ENCODE results near the gene CDC25C. TPM values are rescaled to one million over a fixed set of nuclear protein-coding genes. Genes with fewer than 3 reads are reported as not detected.

CDC25C gene
- total RNA-seq, 1 donor = 8.9 TPM

GRCh38 chr5:138354387-138354786 is 22.8 kb upstream of the CDC25C start:
- no peak for TF ChIP-seq CTCF (IDR thresholded peaks at IDR 0.05; ENCODE audit: insufficient read depth, low read length)
- peak overlapping the region; percentile 79 for H3K4me3 ChIP-seq (ENCODE audit: low read depth, low read length)
- no peak for DNase-seq (ENCODE audit: low read depth)

GRCh38 chr5:138353560-138354080 is 22.0 kb upstream of the CDC25C start:
- peak overlapping the region; percentile 79 for H3K4me3 ChIP-seq (ENCODE audit: low read depth, low read length)
- peak; percentile 58 for DNase-seq (ENCODE audit: low read depth)
- no peak for TF ChIP-seq CTCF (IDR thresholded peaks at IDR 0.05; ENCODE audit: insufficient read depth, low read length)

GRCh38 chr5:138352722-138353559 is 21.3 kb upstream of the CDC25C start:
- TF ChIP-seq CTCF (IDR thresholded peaks at IDR 0.05; ENCODE audit: insufficient read depth, low read length) = no peak
- no peak for DNase-seq (ENCODE audit: low read depth)
- peak overlapping the region; percentile 79 for H3K4me3 ChIP-seq (ENCODE audit: low read depth, low read length)

- TF ChIP-seq CTCF (IDR thresholded peaks at IDR 0.05; ENCODE audit: insufficient read depth, low read length) = peak; percentile 97
- peak within 1 kb of the TSS; percentile 79 for H3K4me3 ChIP-seq (ENCODE audit: low read depth, low read length)
- DNase-seq (ENCODE audit: low read depth) = peak; percentile 74
Measured at GRCh38 chr5:138352071-138352721, 20.6 kb upstream of the CDC25C start, which contains the start of gene KDM3B. KDM3B (plus strand) TSS chr5:138352685; CDS start chr5:138352796, 111 bp downstream.

- no peak overlapping the region for H3K4me3 ChIP-seq (ENCODE audit: low read depth, low read length)
- no peak for TF ChIP-seq CTCF (IDR thresholded peaks at IDR 0.05; ENCODE audit: insufficient read depth, low read length)
- DNase-seq (ENCODE audit: low read depth) = peak; percentile 55
Measured at GRCh38 chr5:138351517-138351916, 19.9 kb upstream of the CDC25C start.

- DNase-seq (ENCODE audit: low read depth) = peak; percentile 86
- TF ChIP-seq CTCF (IDR thresholded peaks at IDR 0.05; ENCODE audit: insufficient read depth, low read length) = no peak
- H3K4me3 ChIP-seq (ENCODE audit: low read depth, low read length) = no peak overlapping the region
Measured at GRCh38 chr5:138351056-138351455, 19.5 kb upstream of the CDC25C start.

Data from fibroblast of the aortic adventitia (primary cell).